GM12892 (cell line): ENCODE measurements around the gene RNF34.
"Not testable (repeated sequence)": the region's sequence is repeated elsewhere in the genome, so short reads cannot be mapped to it uniquely, and the experiment has no call there.

ENCODE experiments used
- DNase-seq: peaks from one replicate; pipeline ENCODE4 v3.0.0; 2011; ENCODE audit not compliant: insufficient read length
- FAIRE-seq: peaks from 2 replicates; lab custom pipeline; 2011; peaks lifted over from hg19 to GRCh38; lab: Jason Lieb, UNC
- POLR2A ChIP-seq: IDR thresholded peaks from 2 replicates; pipeline ENCODE4 v1.6.1; 2011; ENCODE audit warnings: low read depth, low read length, control low read depth
- POLR2AphosphoS5 ChIP-seq: IDR thresholded peaks from 2 replicates; pipeline ENCODE4 v1.6.1; 2011; ENCODE audit warnings: low read depth, low read length, control low read depth
- TAF1 ChIP-seq: IDR thresholded peaks from 2 replicates; pipeline ENCODE4 v1.6.1; 2011; ENCODE audit warnings: low read depth, mild to moderate bottlenecking, control low read depth, low read length, borderline replicate concordance

RNF34 gene

GRCh38 chr12:121371404-121371803 lies 28.5 kb upstream of the RNF34 start:
- no peak for FAIRE-seq

GRCh38 chr12:121373755-121374154 lies 26.2 kb upstream of the RNF34 start:
- TF ChIP-seq POLR2AphosphoS5 (no peak), POLR2A (no peak), TAF1 (no peak)
- no peak for FAIRE-seq
- no peak for DNase-seq

More at GRCh38 chr12:121371404-121371803, 28.5 kb upstream of the RNF34 start:
- no peak for DNase-seq
- TF ChIP-seq TAF1 (no peak), POLR2AphosphoS5 (no peak), POLR2A (no peak)

GRCh38 chr12:121374336-121374735 lies 25.6 kb upstream of the RNF34 start:
- not testable (repeated sequence) for FAIRE-seq, DNase-seq

GRCh38 chr12:121374945-121375584 lies 24.9 kb upstream of the RNF34 start:
- not testable (repeated sequence) for DNase-seq, FAIRE-seq

GRCh38 chr12:121376754-121377697 lies 22.9 kb upstream of the RNF34 start:
- DNase-seq, result no peak
- FAIRE-seq, result no peak
- no peak for TF ChIP-seq TAF1

GRCh38 chr12:121378736-121379135 lies 21.2 kb upstream of the RNF34 start:
- no peak for TF ChIP-seq POLR2AphosphoS5
- no peak for TF ChIP-seq POLR2A
- TF ChIP-seq TAF1, result no peak
- DNase-seq (no peak), FAIRE-seq (no peak)

GRCh38 chr12:121379945-121380344 lies 20.0 kb upstream of the RNF34 start:
- TF ChIP-seq POLR2AphosphoS5 (no peak), POLR2A (no peak), TAF1 (no peak)
- FAIRE-seq, result no peak

GRCh38 chr12:121383601-121384021 lies 16.3 kb upstream of the RNF34 start:
- DNase-seq (no peak), FAIRE-seq (no peak)
- TF ChIP-seq TAF1, result no peak

More at GRCh38 chr12:121379945-121380344, 20.0 kb upstream of the RNF34 start:
- no peak for DNase-seq

- not testable (repeated sequence) for FAIRE-seq, DNase-seq
Observed at GRCh38 chr12:121384891-121385290, 15.0 kb upstream of the RNF34 start.

- TF ChIP-seq POLR2AphosphoS5, result no peak
- no peak for TF ChIP-seq POLR2A
- no peak for TF ChIP-seq TAF1
- FAIRE-seq (no peak), DNase-seq (no peak)
Observed at GRCh38 chr12:121388421-121388981, 11.4 kb upstream of the RNF34 start.

- no peak for FAIRE-seq
- no peak for DNase-seq
- TF ChIP-seq TAF1, result no peak
- no peak for TF ChIP-seq POLR2A
- TF ChIP-seq POLR2AphosphoS5, result no peak
Observed at GRCh38 chr12:121390856-121391255, 9.1 kb upstream of the RNF34 start.

GRCh38 chr12:121391619-121392324 lies 8.1 kb upstream of the RNF34 start:
- FAIRE-seq, result no peak
- TF ChIP-seq TAF1 (no peak), POLR2AphosphoS5 (no peak), POLR2A (no peak)
- no peak for DNase-seq

GRCh38 chr12:121392325-121392716 lies 7.6 kb upstream of the RNF34 start:
- DNase-seq, result no peak
- TF ChIP-seq POLR2AphosphoS5, result no peak
- no peak for TF ChIP-seq TAF1
- no peak for TF ChIP-seq POLR2A
- no peak for FAIRE-seq
